Stimulated activated CD8-positive, alpha-beta memory T cell treated with anti-CD3 and anti-CD28 coated beads, Interleukin-7, amount 100 ng/mL, for 48 hours (primary cell): ENCODE data around the gene COG8.
A peak's percentile ranks its signal among the peaks of the same experiment; 100 is the strongest.
"Not testable (repeated sequence)": the region's sequence is repeated elsewhere in the genome, so short reads cannot be mapped to it uniquely, and the experiment has no call there.

Source experiments
- DNase-seq, 2 donors: peaks; one replicate each; pipeline ENCODE4 v3.0.0-alpha.2; 2020; ENCODE audit warnings: low read depth in 1 of 2; ENCODE audit errors: extremely low read depth in 1 of 2

Gene COG8

DNA sequence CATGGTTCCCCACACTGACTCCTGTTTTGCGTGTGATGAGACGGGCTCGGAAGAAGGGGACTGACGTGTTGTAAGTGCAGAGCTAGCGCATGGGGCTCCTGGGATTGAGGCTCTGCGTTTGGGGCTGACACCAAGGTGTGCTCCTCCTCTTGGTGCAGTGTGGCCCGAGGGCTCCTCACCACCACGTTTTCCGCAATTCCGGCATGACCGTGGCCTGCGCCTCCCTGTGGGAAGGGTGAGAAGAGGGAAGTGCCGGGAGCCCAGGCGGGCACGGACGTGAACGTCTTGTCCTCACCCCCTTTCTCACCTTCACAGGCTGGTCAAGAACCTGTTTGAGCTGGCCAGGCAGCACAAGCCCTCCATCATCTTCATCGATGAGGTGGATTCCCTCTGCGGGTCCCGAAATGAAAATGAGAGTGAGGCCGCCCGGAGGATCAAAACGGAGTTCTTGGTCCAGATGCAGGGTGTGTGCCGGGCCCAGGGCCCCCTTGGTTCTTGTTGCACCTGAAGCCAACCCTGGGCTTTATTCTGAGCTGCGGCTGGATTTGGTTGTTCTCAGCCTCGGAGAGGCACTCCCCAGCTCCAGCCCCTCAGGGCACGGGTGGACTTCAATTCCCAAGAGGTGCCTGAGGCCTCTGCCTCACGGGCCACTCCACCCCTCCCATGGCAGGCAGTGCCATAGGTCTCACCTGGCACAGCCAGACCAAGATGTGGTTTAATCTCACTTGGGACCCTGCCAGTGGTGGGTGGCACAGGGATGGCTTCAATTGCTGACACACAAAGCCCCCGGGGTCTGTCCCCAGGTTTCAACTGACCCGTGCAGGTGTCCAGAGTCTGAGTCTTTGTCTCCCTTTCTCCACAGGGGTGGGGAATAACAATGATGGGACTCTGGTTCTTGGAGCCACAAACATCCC is 19.3 kb downstream of the COG8 start:
- no peak for DNase-seq

DNA sequence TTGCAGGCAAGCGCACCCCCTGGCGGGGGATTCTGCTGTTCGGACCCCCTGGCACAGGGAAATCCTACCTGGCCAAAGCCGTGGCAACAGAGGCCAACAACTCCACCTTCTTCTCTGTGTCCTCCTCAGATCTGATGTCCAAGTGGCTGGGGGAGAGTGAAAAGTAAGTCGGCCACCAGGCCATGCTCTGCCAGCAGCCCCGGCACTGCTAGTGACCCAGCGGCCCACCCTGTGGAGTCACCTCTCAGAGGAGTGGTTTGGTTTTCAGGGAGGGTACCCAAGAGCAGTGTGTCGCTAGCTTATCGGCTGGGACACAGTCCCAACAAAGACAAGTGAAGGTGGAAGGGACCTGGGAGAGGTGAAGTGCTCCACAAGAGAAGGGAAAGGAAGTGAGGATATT is 20.0 kb downstream of the COG8 start:
- DNase-seq: no peak

DNA sequence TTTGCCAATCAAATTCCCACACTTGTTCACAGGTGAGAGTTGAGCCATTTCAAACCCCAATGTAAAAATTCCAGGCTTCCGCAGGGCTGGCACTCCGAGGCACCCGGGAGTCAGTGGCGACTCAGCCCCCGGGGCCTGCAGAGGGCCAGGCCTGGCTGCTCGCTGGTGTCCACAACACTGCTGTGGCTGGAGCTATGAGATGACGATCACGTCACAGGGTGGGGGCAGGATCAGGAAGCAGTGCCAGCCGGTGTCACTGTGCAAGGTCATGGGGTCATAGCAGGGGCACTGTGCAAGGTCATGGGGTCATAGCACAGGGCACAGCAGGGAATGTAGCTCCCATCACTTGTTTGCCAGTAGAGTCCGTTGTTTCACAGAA is 20.5 kb downstream of the COG8 start:
- DNase-seq: no peak

DNA sequence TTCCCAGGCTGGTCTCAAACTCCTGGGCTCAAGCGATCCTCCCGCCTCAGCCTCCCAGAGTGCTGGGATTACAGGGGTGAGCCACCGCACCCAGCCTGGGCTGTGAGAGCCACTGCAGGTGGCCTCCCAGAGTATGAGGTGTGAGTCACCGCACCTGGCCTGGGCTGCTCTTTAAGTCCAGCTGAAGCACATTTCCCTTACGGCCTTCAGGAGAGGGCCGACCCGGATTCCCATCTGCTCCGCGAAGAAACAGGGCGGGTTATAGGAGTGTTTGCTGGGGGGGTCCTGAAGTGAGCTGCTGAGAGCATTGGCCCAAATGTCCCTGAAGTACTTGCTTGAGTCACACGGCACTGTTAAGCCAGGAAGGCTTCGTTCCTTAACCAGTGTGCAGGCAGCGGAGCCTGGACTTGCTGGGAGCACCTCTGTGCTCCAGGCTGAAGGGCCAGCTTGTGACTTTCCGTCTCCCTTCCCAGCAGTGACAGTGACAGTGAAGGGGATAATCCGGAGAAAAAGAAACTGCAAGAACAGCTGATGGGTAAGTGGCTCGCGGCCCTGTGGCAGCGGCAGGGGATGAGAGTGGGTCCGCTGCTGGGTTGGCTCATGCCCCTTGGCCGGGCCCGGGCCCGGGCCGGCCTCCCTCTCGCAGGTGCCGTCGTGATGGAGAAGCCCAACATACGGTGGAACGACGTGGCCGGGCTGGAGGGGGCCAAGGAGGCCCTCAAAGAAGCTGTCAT is 21.0 kb downstream of the COG8 start:
- DNase-seq: no peak

DNA sequence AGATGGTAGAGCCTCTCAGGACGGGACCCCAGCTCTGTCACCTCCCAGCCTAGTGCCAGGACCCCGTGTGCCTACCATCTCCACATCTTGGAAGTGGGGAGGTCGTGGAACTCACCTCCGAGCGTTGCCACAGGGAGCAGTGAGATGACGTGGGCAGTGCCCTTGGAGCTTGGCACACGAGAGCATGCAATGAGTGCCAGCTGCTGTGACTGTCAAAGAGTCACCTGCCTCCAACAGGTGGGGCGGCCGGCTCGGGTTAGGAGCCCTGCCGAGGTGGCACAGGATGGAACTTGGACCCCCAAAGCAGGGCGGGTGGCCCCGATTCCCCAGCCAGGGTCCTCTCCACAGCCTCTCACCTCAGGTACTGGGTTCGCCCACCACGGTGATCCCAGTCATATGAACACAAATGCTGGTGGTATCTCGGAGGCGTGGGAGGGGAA is 22.7 kb downstream of the COG8 start:
- DNase-seq: no peak

DNA sequence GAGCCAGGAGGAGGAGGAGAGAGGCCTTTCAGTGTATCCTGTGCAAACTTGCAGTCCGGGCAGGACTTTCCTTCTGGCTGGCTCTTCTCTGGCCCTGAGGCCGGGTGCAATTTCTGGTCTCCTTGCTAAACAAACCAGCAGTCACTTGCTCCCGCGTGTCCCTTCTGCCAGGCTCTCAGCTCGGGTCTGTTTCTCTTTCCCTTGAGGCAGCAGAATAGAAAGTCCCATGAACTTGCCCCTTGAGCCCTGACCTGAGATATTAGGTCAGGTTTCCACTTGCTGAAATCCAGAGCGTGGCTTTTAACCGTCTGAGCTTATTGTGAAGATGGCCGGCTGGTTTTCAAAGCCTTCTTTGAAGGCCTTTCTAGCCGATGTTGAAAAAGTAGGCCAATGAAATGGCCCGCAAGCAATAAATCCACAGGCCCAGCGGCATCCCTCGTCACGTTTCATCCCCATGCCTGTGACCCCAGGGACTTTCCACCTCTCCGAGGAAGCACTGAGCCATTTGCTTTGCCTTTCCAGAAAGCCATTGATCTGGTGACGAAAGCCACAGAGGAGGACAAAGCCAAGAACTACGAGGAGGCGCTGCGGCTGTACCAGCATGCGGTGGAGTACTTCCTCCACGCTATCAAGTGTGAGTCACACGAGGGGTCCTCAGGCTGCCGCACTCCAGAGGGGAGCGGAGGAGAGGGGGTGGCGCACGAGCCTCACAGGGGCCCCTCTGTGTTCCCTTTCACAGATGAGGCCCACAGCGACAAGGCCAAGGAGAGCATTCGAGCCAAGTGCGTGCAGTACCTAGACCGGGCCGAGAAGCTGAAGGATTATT is 23.7 kb downstream of the COG8 start:
- DNase-seq: no peak

DNA sequence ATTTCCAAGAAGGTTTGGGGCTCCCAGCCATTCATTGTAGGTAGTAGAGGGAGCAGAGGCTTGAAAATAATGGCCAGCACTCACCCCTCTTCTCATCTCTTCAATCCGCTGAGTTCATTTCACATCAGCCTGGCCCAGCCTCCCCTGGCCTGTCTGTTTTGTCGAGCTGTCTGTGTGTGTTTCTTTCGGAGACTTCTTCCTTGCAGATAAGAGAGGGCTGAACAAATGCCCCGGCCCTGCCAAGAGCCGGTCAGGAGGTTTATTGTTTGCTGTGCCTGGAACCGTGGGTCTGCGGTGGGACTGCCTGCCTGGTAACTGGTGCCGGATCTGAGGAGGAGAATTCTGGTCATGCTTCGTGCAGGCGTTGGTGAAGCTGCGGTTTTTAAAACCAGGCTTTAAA is 24.8 kb downstream of the COG8 start:
- DNase-seq: no peak

DNA sequence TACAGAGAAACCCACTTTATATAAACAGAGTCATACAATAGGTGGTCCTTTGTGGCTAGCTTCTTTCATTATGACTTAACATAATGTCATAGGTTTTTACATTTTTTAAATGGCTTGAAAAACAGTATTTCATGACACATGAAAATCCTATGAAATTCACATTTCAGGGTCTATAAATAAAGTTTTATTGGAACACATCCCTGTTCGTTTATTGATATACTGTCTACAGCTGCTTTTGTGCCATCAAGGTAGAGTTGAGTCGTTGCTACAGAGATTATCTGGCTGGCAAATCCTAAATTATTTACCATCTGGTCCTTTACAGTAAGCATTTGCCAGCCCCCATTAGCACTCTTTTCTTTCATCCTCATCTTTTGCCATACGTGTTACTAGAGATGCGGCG is 25.9 kb downstream of the COG8 start:
- no peak for DNase-seq

DNA sequence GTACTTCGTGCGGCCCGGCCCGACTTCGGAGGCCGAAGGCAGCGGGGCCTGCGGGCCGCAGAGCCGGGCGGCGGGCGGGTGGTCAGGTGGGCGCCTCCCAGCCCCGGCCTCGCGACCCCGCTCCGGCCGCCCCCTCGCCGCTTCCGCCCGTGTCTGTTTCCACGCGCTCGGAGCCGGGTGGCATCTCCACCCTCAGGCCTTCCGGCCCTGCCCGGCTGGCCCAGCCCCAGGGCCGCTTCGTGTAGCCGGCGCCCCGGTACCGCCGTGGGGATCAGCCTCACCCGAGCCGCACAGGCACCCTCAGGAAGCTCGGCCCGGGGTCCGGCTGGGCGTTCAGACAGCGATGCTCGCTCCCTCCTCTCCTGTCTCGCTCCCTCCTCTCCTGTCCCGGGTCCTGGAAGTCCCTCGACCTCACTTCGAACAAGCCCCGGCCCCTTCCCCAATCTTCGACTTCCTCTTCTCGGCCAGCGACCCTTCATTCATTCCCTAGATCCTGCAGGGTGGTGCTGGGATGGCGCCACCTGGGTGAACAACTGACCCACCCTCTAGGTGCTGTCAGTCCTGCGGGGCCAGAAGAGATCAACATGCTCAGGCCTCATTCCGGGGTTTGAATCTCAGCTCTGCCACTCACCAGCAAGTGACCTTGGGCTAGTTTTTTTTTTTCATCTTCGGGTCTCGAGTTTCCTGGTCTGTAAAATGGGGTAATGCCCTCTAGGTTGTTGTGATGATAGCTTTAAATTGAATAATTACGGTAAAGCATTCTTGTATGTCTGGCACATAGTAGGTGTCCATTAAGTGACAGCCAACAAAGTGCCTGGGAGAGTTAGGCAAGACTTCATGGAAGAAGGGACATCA is 27.6 kb downstream of the COG8 start:
- DNase-seq: peak; percentile 12 to 15

DNA sequence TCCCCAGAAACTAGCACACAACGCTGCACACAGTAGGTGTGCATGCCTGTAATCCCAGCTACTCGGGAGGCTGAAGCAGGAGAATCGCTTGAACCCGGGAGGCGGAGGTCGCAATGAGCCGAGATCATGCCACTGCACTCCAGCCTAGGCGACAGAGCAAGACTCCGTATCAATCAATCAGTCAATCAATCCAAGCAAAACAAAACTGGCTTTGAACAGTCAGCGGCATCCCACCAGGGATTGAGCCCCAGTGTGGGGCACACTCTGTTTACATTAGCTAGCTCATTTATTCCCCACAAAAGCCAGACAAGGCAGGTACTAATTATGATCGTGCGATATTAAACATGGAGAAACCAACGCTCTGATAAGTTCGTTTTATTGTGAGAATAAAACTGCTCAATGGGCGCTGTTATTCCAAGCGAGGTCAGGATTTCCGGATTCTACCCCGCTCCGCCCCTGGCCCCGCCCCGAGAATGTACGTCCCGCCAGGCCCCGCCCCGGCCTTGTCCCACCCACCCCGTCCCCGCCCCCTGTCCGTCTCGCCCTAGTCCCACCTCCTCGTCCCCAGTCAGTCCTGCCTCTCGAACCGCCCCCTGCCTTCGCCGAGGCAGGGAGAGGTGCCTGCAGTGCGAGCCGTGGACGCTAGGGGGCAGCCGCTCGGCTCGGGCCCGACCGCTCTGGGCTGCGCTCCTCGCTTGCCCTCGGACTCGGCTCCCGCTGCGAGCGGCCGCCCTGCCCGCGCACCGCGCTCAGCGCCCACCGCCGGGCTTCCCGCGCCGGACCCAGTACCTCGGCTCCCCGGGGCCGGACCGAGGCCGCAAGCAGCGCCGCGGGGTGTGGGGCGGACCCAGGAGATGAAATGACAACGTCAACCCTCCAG is 28.5 kb downstream of the COG8 start, which contains the start of gene VPS4A:
Gene VPS4A (plus strand): TSS at position 698 of the 880 bp plus-strand sequence. CDS start 162 bp downstream, at position 860.
- DNase-seq: peak; percentile 91 to 95

DNA sequence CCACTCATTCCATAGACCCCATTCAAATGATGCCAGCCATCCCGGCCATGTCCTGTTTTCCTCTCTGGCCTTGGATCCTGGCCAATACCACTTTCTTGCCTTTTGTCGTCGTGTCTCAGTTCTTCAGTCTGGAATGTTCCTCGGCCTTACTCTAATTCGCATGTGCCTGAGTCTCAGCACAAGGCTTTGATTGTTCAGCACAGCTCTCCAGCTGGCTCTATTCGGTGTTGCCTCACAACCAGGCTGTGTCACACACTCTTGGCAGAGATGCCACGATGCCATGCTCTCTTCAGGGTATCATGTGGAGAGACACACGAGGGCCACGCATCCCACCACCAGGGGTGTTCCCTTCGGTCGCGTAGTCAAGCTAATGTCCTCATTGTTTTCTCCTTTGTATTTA is 30.0 kb downstream of the COG8 start:
- no peak for DNase-seq

DNA sequence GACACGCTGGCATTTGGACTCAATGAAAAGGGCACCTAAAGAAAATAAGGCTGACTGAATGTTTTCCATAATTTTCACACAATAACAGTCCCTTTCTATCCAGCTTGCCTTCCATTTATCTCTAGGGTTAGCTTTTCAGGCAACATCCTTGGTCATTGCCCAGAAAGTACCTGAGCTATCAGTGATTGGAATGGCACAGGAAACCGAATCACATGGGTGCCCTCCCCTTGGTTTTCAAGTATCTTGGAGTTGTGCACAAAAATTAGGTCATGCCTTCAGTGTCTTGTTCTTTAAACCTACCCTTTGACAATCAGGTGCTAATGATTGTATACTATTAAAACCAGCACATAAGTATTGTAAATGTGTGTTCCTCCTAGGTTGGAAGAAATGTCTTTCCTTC is 31.5 kb downstream of the COG8 start:
- DNase-seq: no peak

DNA sequence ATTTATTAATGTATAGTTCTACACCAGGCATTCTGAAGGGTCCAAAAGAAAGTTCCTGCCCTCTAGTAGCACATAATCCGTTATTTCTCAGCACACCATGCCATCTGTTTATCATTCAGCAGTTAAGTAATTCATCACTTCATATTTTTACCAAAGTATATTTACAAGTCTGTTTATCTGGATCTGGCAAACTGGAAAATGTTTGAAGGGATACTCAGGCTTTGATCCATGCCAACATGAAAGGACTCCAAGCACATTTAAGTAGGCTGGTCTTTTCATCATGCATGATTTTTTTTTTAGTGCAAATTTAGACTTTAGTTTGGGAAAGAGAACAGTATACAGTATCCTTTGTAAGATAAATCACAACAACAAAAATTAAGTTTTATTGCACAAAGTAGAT is 32.3 kb downstream of the COG8 start:
- no peak for DNase-seq

DNA sequence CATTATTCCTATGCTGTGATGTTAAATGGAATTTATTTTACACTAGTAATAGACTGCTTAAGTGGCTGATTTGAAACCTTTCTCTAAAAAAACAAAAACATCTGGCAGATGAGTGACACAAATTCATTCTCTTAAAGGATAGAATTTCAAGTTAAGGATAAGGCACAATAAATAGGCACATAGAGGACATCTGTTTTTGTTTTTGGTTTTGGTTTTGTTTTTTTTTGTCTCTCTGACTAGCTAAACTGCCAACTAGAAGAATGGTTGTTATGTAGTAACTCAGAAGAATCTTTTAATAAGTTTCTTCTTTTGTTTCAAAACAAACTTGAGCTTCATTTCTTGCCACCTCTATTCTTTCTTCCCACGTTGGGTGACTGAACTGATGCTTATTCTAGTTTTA is 33.3 kb downstream of the COG8 start:
- no peak for DNase-seq

DNA sequence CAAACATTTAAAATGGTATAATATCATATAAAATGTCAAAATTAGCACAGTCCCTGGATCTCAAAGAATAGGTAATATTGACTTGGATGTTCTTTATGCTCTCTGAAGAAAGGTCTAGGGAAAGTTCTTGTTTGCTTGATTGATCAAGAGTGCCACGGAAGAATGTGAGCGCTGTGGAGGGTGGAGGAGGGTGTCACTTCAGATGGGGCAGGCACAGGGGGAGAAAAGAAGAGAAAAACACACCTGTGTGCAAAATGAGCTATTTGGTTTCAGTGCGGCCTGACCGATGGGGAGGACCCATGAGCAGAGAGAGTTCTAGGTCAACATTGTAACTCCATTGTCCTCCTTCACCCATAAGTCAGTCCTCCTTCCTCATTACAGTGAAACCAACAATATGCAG is 37.1 kb downstream of the COG8 start:
- no peak for DNase-seq

DNA sequence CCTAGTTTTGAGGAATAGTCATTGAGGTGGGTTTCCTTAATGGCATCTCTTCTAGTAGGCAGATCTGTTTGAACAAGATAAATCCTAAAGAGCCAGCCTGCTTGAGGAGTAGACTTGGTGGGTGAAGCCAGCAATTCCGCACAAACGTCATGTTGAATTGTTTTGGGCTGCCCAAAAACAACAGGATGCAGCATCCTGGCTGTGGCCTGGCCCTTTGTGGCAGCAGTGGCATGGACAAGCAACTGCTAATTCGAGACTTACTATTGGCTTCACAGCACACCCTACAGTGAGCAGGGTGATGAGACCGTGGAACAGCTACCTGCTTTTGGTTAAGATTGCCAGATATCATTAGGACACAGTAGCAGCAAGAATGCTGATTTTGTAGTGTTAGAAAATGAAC is 37.5 kb downstream of the COG8 start:
- DNase-seq: no peak

DNA sequence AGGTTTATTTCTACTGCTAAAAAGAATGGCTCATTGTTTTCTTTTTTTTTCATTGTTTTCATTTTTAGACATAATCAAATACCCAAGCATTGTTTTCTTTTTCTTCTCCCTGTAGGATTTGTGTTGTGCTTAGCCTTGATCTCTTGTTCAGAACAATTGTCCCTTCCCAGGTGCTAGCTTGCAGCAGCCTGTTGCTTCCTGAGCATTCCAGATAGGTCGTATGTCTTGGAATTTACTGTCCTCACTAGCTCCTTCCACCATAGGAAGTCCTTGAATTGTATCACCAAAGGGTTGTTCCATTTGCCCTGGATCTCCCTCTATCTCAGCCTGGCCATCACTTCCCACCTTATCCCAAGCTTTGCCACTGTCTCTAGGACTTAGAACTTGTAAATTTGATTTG is 38.2 kb downstream of the COG8 start:
- no peak for DNase-seq

DNA sequence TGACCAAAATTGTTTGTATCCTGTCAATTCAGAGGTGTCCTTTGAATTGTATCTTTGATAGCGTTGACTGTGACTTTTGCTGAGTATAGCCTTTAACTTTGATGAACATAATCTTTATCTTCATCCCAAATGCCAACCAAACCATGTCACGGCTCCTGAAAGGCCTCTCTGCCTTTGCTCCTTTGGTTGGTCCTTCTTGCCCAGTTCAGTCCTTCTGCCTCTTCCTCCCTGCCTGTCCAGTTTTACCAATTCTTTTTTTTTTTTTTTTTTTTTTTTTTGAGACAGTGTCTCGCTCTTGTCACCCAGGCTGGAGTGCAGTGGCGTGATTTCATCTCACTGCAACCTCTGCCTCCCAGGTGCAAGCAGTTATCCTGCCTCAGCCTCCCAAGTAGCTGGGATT is 41.1 kb downstream of the COG8 start:
- DNase-seq: no peak

DNA sequence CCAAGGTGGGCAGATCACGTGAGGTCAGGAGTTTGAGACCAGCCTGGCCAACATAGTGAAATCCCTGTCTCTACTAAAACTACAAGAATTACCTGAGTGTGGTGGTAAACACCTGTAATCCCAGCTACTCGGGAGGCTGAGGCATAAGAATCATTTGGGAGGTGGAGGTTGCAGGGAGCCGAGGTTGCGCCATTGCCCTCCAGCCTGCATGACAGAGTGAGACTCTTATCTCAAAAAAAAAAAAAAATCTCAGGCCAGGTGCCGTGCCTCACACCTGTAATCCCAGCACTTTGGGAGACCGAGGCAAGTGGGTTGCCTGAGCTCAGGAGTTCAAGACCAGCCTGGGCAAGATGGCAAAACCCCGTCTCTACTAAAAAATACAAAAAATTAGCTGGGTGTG is 42.6 kb downstream of the COG8 start:
- DNase-seq: not testable (repeated sequence)
